H1 (cell line): ENCODE data around the gene DCBLD1. TPM values are rescaled to one million over a fixed set of nuclear protein-coding genes. Genes with fewer than 3 reads are reported as not detected.

Source experiments
- CTCF ChIA-PET: fragments of 300-600 bp; sonication (Branson Sonifier 250); formaldehyde crosslinking; loops from one replicate; lab custom pipeline; 2021; ENCODE audit not compliant: partially characterized antibody; lab: Charles Lee
- POLR2A ChIA-PET: fragments of 300-600 bp; sonication (Branson Sonifier 250); formaldehyde crosslinking; loops from one replicate; lab custom pipeline; 2021; ENCODE audit warnings: inconsistent platforms; ENCODE audit not compliant: partially characterized antibody; lab: Charles Lee
- DNase-seq, 2 experiments: peaks; one replicate each; pipeline versions ENCODE4 v3.0.0 to v3.0.0-alpha.2; 2010 to 2022; ENCODE audit warnings: low spot score in 2 of 2, low read depth in 1 of 2, mixed read lengths in 1 of 2
- FAIRE-seq: peaks from 2 replicates; lab custom pipeline; 2011; peaks lifted over from hg19 to GRCh38; lab: Jason Lieb, UNC
- H2AFZ ChIP-seq: 2 replicates; pipeline ENCODE4 v1.8.1; 2012; ENCODE audit warnings: low read length, inconsistent platforms
- H2AK5ac ChIP-seq: 2 replicates; pipeline ENCODE4 v1.6.1; 2013; ENCODE audit warnings: low read depth, low read length
- H2BK120ac ChIP-seq: replicated peaks from 2 replicates; pipeline ENCODE3; 2013; ENCODE audit warnings: low read depth, low read length, inconsistent platforms
- H2BK12ac ChIP-seq: 2 replicates; pipeline ENCODE4 v1.6.1; 2013; ENCODE audit warnings: low read depth, low read length
- H2BK15ac ChIP-seq: 2 replicates; pipeline ENCODE4 v1.6.1; 2013; ENCODE audit warnings: low read length
- H2BK20ac ChIP-seq: 2 replicates; pipeline ENCODE4 v1.6.1; 2013; ENCODE audit warnings: low read length
- H2BK5ac ChIP-seq: 2 replicates; pipeline ENCODE4 v1.6.1; 2013; ENCODE audit warnings: low read depth, low read length
- H3K14ac ChIP-seq: 2 replicates; pipeline ENCODE4 v1.6.1; 2013; ENCODE audit warnings: inconsistent platforms; ENCODE audit not compliant: insufficient read length
- H3K18ac ChIP-seq: 2 replicates; pipeline ENCODE4 v1.6.1; 2013; ENCODE audit warnings: low read length; ENCODE audit errors: extremely low read depth
- H3K23ac ChIP-seq: 2 replicates; pipeline ENCODE4 v1.6.1; 2013; ENCODE audit warnings: inconsistent platforms; ENCODE audit not compliant: insufficient read length
- H3K23me2 ChIP-seq: 2 replicates; pipeline ENCODE4 v1.6.1; 2013; ENCODE audit warnings: low read depth, low read length
- H3K27ac ChIP-seq: 2 replicates; pipeline ENCODE4 v1.6.1; 2011; ENCODE audit warnings: low read depth, low read length, inconsistent platforms
- H3K27me3 ChIP-seq, 4 experiments: replicated peaks in 1 of 4; 1 replicate in 1 of 4; 2 replicates in 3 of 4; pipeline versions ENCODE4 v1.6.1 to v1.8.1; 2011 to 2013; ENCODE audit warnings: low read length in 3 of 4, mild to moderate bottlenecking in 3 of 4, inconsistent platforms in 2 of 4, mixed read lengths in 2 of 4, moderate library complexity in 1 of 4; ENCODE audit not compliant: control insufficient read depth in 3 of 4, insufficient read depth in 3 of 4; ENCODE audit errors: extremely low read depth in 1 of 4
- H3K36me3 ChIP-seq, 4 experiments: 2 replicates each; pipeline versions ENCODE4 v1.6.1 to v1.8.1; 2011 to 2013; ENCODE audit warnings: mild to moderate bottlenecking in 4 of 4, low read length in 3 of 4, moderate library complexity in 2 of 4, control low read depth in 1 of 4, inconsistent platforms in 1 of 4; ENCODE audit not compliant: insufficient read depth in 4 of 4, control insufficient read depth in 2 of 4
- H3K4ac ChIP-seq: replicated peaks from 2 replicates; pipeline ENCODE3; 2013; ENCODE audit warnings: low read length, low read depth, mixed read lengths, inconsistent platforms; ENCODE audit not compliant: insufficient read length
- H3K4me1 ChIP-seq, 4 experiments: replicated peaks in 1 of 4; 1 replicate in 1 of 4; 2 replicates in 3 of 4; pipeline versions ENCODE4 v1.6.1 to v1.8.1; 2011 to 2013; ENCODE audit warnings: low read length in 3 of 4, inconsistent platforms in 2 of 4, mixed read lengths in 1 of 4; ENCODE audit not compliant: insufficient read depth in 4 of 4, control insufficient read depth in 3 of 4
- H3K4me2 ChIP-seq, 2 experiments: 2 replicates each; pipeline versions ENCODE4 v1.6.1 to v1.8.1; 2011 to 2013; ENCODE audit warnings: low read depth in 2 of 2, low read length in 2 of 2, control low read depth in 1 of 2, inconsistent platforms in 1 of 2, mild to moderate bottlenecking in 1 of 2; ENCODE audit not compliant: insufficient read depth in 1 of 2
- H3K4me3 ChIP-seq, 4 experiments: fragments of 200-600, 300-600 bp in 1 of 4; sonication (generic), shearing (Covaris generic), sonication (Bioruptor Twin) in 1 of 4; 2 replicates each; pipeline versions ENCODE4 v1.5.1 to v1.8.1; 2011 to 2016; ENCODE audit warnings: low read length in 4 of 4, low read depth in 3 of 4, control low read depth in 2 of 4, inconsistent platforms in 2 of 4, mild to moderate bottlenecking in 2 of 4, mixed read lengths in 1 of 4, moderate library complexity in 1 of 4; ENCODE audit not compliant: insufficient read depth in 2 of 4; ENCODE audit errors: extremely low read depth in 1 of 4
- H3K56ac ChIP-seq: replicated peaks from 2 replicates; pipeline ENCODE3; 2013; ENCODE audit warnings: low read depth, mild to moderate bottlenecking, mixed read lengths, low read length, inconsistent platforms; ENCODE audit not compliant: insufficient read length
- H3K79me1 ChIP-seq: 2 replicates; pipeline ENCODE4 v1.6.1; 2013; ENCODE audit warnings: low read depth, low read length, control low read depth
- H3K79me2 ChIP-seq, 2 experiments: 2 replicates each; pipeline versions ENCODE4 v1.6.1 to v1.8.1; 2012 to 2013; ENCODE audit warnings: low read length in 2 of 2, mild to moderate bottlenecking in 2 of 2, inconsistent platforms in 1 of 2; ENCODE audit not compliant: insufficient read depth in 2 of 2, control insufficient read depth in 1 of 2
- H3K9ac ChIP-seq, 4 experiments: replicated peaks in 1 of 4; 1 replicate in 1 of 4; 2 replicates in 3 of 4; pipeline versions ENCODE4 v1.6.1 to v1.8.1; 2011 to 2013; ENCODE audit warnings: low read depth in 3 of 4, low read length in 3 of 4, control low read depth in 2 of 4, mild to moderate bottlenecking in 2 of 4, moderate library complexity in 2 of 4, inconsistent platforms in 1 of 4; ENCODE audit errors: extremely low read depth in 1 of 4
- H3K9me3 ChIP-seq, 2 experiments: 2 replicates each; pipeline versions ENCODE4 v1.6.1 to v1.8.1; 2012 to 2013; ENCODE audit warnings: mild to moderate bottlenecking in 2 of 2, moderate library complexity in 2 of 2, control low read depth in 1 of 2, inconsistent platforms in 1 of 2, low read depth in 1 of 2, low read length in 1 of 2, mixed read lengths in 1 of 2; ENCODE audit not compliant: insufficient read depth in 2 of 2
- H4K20me1 ChIP-seq, 2 experiments: replicated peaks in 1 of 2; 2 replicates each; pipeline versions ENCODE3 to v1.8.1; 2011 to 2013; ENCODE audit warnings: inconsistent platforms in 2 of 2, low read length in 2 of 2, mild to moderate bottlenecking in 1 of 2; ENCODE audit not compliant: insufficient read depth in 2 of 2, control insufficient read depth in 1 of 2
- H4K5ac ChIP-seq: 2 replicates; pipeline ENCODE4 v1.6.1; 2013; ENCODE audit warnings: low read length, low read depth, mixed read lengths, inconsistent platforms; ENCODE audit not compliant: insufficient read length
- H4K8ac ChIP-seq: 2 replicates; pipeline ENCODE4 v1.8.0; 2013; ENCODE audit warnings: mild to moderate bottlenecking, moderate library complexity, low read length, inconsistent platforms; ENCODE audit not compliant: insufficient read depth; ENCODE audit errors: extremely low read depth
- H4K91ac ChIP-seq: replicated peaks from 2 replicates; pipeline ENCODE3; 2013; ENCODE audit warnings: low read length, mixed read lengths, inconsistent platforms; ENCODE audit not compliant: insufficient read length
- CBX8 ChIP-seq: fragments of 300-800, 300-1000 bp; sonication (generic); IDR thresholded peaks from 2 replicates; pipeline ENCODE4 v1.7.1; 2016; ENCODE audit warnings: low read depth, low read length, borderline replicate concordance
- CREB1 ChIP-seq: IDR thresholded peaks from 2 replicates; pipeline ENCODE4 v1.6.1; 2012; ENCODE audit warnings: inconsistent platforms
- CTBP2 ChIP-seq: IDR thresholded peaks from 2 replicates; pipeline ENCODE4 v1.7.0; 2011; ENCODE audit warnings: borderline replicate concordance, mild to moderate bottlenecking, moderate library complexity, mixed read lengths, low read length; ENCODE audit not compliant: insufficient read depth, insufficient read length
- TAF7 ChIP-seq: optimal IDR thresholded peaks from 2 replicates; pipeline ENCODE3; 2011; ENCODE audit warnings: low read depth, mild to moderate bottlenecking, inconsistent platforms, low read length, moderate library complexity, borderline replicate concordance
- WGBS, 2 experiments: shearing (Covaris generic) in 1 of 2; methylation state at CpG; one replicate each; pipeline versions ENCODE4 v1.1.6 to v1.1.7; 2013 to 2015; ENCODE audit warnings: low lambda C conversion rate in 2 of 2, mixed read lengths in 2 of 2, inconsistent platforms in 1 of 2, low coverage in 1 of 2, missing lambda C conversion rate in 1 of 2; ENCODE audit not compliant: insufficient replicate concordance in 2 of 2, insufficient coverage in 1 of 2, insufficient read length in 1 of 2; ENCODE audit errors: extremely low coverage in 1 of 2, missing lambda C conversion rate in 1 of 2; 5-methylcytosine and 5-hydroxymethylcytosine counted together
- polyA plus RNA-seq, 7 experiments: library from polyadenylated mRNA; depleted of rRNA in 3 of 7; stranded (reverse) in 5 of 7; unstranded in 2 of 7; fragments of >200 nt in 5 of 7; fragments of 200-250 nt in 2 of 7; gene quantifications; 1 replicate in 5 of 7; 2 replicates in 1 of 7; 4 replicates in 1 of 7; pipeline versions ENCODE4 v1.2.1 to v1.2.3, GENCODE V29; 2011 to 2013; ENCODE audit warnings: missing spikeins in 2 of 7, mixed read lengths in 2 of 7
- total RNA-seq: library from RNA; stranded (reverse); fragmentation: NEBNext Ultra II Directional; extraction: Animal tissue kit (Norgen Biotek cat#: 25700); gene quantifications from 2 replicates; pipeline ENCODE4 v1.2.1, GENCODE V29; 2021

Gene DCBLD1
- total and polyA plus RNA-seq, 2 of the 8 experiments (the other 6 are each of a cell fraction or from before 2014, with no cell fraction given), result 3.9 to 11.2 TPM

DNA sequence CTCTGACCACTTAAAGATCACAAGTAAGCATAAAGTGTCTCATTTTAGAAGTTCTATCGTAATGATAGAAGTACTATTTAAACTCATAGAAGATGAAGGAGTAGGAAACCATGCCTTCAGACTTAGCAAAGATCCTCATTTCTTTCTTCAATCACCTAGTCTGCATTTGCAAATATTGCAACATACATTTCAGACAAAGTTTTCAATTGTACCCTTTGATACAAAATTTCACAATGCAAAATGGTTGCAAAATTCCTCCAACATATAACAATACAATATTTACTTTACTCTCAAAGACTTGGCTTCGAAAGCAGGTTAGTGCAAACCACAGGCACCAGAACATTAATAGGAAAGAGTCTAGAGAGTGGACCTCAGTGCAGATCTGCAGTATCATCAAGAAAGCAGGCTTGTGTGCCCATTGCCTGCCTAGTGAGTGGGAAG, 40.6 kb upstream of the DCBLD1 start:
- Histone ChIP-seq H3K4me2 (no peak overlapping the region), H3K4me1 (no peaks in the 10 kb centered on the region), H3K79me2 (no peaks in the 10 kb centered on the region), H2BK5ac (no peak overlapping the region), H4K8ac (no peak overlapping the region), H3K23me2 (no peaks in the 10 kb centered on the region), H2AK5ac (no peak overlapping the region), H3K14ac (no peak overlapping the region), H2BK20ac (no peak overlapping the region), H3K27ac (no peak overlapping the region), H3K18ac (no peak overlapping the region), H3K27me3 (no peaks in the 10 kb centered on the region), H2BK120ac (no peak overlapping the region), H4K20me1 (no peaks in the 10 kb centered on the region), H3K79me1 (no peaks in the 10 kb centered on the region), H3K36me3 (no peaks in the 10 kb centered on the region), H3K4ac (no peak overlapping the region), H4K5ac (no peak overlapping the region), H3K23ac (no peak overlapping the region), H3K56ac (no peak overlapping the region), H3K9ac (no peak overlapping the region), H2BK12ac (no peak overlapping the region), H4K91ac (no peak overlapping the region), H2AFZ (no peak overlapping the region), H3K4me3 (no peak overlapping the region), H3K9me3 (no peaks in the 10 kb centered on the region), H2BK15ac (no peak overlapping the region)
- ChIA-PET POLR2A (no interaction called here), CTCF (no interaction called here)
- DNase-seq (no peak), FAIRE-seq (no peak)
- WGBS, 2 experiments, result 96% methylated on average over 2 of the region's 2 CpGs; no CpG with 5 or more reads in 1 of the 2 experiments
- TF ChIP-seq CREB1 (no peak), CBX8 (no peak), TAF7 (no peak), CTBP2 (no peak)
